Measurements from ENCODE around the gene CCDC38.

Gene CCDC38

DNA sequence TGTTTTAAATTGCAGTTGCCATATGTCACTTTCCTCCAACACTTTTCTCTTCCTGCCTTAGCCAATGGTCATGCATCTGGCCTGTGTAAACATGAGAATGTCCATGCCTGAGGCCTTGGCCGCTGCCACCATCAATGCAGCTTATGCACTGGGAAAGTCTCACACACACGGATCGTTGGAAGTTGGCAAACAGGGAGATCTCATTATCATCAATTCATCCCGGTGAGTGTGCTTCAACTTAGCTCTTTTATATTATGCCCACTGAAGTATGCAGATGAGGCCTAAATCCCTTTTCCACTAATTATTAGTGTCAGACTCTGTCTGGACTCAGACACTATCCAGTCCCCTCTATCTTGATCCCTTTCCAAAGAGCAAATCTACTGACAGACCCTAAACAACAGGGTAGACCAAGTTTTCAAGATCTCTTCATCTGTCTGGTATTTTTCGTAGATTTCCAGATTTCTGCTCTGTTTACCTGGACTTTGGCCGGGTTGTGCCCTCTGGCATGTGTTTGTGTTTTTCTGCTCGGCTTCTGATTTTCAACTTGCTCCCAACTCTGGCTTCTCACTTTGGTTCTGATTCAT is 24.0 kb upstream of the CCDC38 start:
- no peak for DNase-seq (ENCODE audit: low spot score)
- in situ Hi-C loops (cut with MboI; ENCODE audit: low sequenced_read_pairs, unreplicated experiment) = no loop called here
- TF ChIP-seq CTCF (IDR thresholded peaks at IDR 0.05; ENCODE audit: borderline replicate concordance, control extremely low read depth, extremely low read depth, insufficient read depth, missing control alignments) = no peak

DNA sequence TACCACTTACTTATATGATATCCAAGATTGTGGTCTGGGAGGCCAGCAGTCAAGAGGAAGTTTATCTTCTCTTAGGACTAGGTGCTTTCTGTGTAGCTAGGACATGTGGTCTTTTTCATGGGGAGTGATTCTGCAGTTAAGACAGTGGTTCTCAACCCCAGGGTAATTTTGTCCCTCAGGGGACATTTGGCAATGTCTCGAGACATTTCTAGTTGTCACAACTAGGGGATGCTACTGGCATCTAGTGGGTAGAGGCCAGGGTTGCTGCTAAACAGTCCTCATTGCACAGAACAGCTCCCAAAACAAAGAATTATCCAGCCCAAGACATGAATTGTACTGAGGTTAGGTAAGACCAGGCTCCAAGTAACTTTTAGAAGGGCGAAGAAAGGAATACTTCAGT is 20.7 kb upstream of the CCDC38 start:
- in situ Hi-C loops (cut with MboI; ENCODE audit: low sequenced_read_pairs, unreplicated experiment) = no loop called here
- no peak for TF ChIP-seq CTCF (IDR thresholded peaks at IDR 0.05; ENCODE audit: borderline replicate concordance, control extremely low read depth, extremely low read depth, insufficient read depth, missing control alignments)
- DNase-seq (ENCODE audit: low spot score) = no peak

DNA sequence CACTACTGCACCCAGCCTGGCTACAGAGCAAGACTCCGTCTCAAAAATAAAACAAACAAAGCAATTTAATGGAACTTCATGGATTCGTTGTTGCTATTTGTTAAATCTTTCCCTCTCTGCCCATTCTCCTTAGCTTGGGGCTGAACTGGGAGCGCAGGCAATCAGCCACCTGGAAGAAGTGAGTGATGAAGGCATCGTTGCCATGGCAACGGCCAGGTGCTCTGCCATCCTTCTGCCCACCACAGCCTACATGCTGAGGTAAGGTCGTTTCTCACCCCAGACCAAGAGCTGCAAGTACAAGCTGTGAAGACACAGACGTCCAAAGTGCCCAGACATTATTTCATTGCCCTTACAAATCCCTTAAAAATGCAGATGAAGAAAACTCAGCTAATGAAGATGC is 19.8 kb upstream of the CCDC38 start:
- TF ChIP-seq CTCF (IDR thresholded peaks at IDR 0.05; ENCODE audit: borderline replicate concordance, control extremely low read depth, extremely low read depth, insufficient read depth, missing control alignments) = no peak
- DNase-seq (ENCODE audit: low spot score) = no peak
- in situ Hi-C loops (cut with MboI; ENCODE audit: low sequenced_read_pairs, unreplicated experiment) = no loop called here

GRCh38 chr12:95960241-95960640 is 17.8 kb upstream of the CCDC38 start:
- in situ Hi-C loops (cut with MboI; ENCODE audit: low sequenced_read_pairs, unreplicated experiment) = no loop called here
- no peak for DNase-seq (ENCODE audit: low spot score)
- TF ChIP-seq CTCF (IDR thresholded peaks at IDR 0.05; ENCODE audit: borderline replicate concordance, control extremely low read depth, extremely low read depth, insufficient read depth, missing control alignments) = no peak

DNA sequence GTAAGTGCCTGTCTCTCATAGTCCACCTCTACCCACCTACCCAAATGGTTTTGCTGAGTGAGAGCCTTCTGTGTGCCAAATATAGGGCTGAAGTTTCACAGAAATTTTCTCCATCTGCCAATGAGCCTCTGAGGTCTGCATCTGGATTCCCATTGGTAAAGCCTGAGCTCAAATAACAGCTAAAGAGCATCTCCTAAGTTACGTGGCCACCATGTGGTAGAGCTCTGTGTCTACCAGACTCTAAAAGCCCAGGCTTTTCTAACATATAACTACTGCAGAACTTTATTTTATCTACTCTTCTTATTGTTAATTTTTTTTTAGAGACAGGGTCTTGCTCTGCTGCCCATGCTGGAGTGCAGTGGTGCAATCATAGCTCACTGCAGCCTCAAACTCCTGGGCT is 16.7 kb upstream of the CCDC38 start:
- no peak for TF ChIP-seq CTCF (IDR thresholded peaks at IDR 0.05; ENCODE audit: borderline replicate concordance, control extremely low read depth, extremely low read depth, insufficient read depth, missing control alignments)
- DNase-seq (ENCODE audit: low spot score) = peak; percentile 32
- in situ Hi-C loops (cut with MboI; ENCODE audit: low sequenced_read_pairs, unreplicated experiment) = no loop called here

DNA sequence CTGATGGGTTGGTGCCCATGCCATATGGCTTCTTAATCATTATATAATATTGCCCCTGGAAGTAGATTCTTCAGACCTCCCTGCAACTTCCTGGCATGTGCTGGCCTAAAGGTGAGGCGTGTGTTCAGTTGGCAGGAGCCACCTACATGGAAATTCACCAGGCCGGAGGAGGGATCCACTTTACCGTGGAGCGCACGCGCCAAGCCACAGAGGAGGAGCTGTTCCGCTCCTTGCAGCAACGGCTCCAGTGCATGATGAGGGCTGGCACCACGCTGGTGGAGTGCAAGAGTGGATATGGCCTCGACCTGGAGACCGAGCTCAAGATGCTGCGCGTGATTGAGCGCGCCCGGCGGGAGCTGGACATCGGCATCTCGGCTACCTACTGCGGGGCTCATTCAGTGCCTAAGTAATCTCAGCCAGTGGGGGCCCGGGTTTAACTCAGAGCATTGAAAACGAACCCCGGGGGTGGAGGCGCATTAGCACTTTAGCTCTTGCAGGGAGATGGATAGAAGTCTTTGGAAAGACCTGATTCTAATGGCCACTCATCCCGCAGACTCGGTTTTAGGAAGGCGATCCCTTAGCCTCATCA is 14.2 kb upstream of the CCDC38 start:
- DNase-seq (ENCODE audit: low spot score) = no peak
- no peak for TF ChIP-seq CTCF (IDR thresholded peaks at IDR 0.05; ENCODE audit: borderline replicate concordance, control extremely low read depth, extremely low read depth, insufficient read depth, missing control alignments)
- in situ Hi-C loops (cut with MboI; ENCODE audit: low sequenced_read_pairs, unreplicated experiment) = no loop called here

All from GM13976 (cell line).